HG02852 (cell line): ENCODE results near the gene ACOX2.
A peak's percentile ranks its signal among the peaks of the same experiment; 100 is the strongest.

Experiments
- ATAC-seq: cut with Tn5 transposase; IDR thresholded peaks from one replicate; pipeline ENCODE4 v1.9.1; 2021; ENCODE audit warnings: mild to moderate bottlenecking, moderate library complexity; ENCODE audit not compliant: unreplicated experiment

ACOX2 gene

DNA sequence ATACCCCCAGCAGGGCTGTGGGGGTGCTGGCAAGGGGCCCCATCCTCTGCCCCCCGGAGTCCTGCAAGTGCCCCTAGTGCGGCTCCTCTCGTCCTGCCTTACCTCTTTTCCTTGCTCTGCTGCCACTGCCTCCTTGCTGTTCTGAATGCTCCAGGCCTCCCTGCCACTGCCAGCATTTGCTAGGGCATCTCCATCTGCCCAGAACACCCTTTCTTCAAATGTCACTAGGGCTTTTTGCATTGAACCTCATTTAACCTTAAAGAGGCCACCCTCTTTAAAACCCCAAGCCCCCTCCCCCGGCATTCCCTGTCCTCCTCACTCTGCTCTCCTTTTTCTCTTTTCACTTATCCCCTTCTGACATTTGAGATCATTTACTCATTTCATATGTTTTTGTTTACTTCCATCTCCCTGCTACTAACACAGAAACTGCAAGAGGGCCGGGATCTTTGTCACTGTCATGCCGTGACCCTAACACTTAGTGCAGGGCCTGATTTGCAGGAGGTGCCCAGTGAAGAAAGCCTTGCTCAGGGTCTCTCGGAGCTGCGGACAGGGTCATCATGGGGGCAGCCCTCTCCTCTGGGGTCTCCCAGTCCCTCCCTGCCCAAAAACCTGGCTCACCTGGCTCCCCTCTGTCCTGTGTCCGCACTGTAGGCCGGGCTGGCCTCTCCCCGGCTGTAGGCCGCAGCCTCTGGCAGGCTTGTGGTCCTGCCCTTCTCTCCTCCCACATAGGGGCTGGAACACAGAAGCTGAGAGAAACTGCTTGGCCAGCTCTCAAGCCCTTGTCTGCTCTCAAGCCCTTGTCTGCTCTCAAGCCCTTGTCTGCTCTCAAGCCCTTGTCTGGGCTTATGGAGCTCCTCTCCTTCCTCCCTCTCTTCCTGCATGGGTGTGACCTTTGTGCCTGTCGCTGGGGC, at the start of gene ACOX2:
Gene ACOX2 (minus strand): TSS at position 690 of the 911 bp plus-strand sequence. CDS start 2,084 bp downstream, outside the sequence.
- no peak for ATAC-seq

DNA sequence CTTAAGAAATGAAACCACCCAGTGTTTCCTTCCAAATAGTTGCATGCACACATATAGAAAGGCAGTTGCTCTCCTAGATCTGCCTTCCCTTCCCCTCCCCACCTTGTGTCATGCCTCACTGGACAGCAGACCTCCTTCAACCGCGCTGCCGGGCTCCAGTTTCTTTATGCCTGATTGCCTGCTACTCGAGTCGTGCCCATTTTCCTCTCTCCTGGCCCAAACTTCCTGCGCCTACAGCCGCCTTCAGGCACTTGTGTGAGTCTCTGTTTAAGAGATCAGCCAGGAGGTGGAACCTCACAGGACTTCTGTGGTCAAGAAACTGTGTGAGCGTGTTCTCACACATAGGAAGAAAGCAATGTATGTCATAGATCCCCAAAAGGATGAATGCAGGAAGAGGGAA, 49.0 kb upstream of the ACOX2 start:
- no peak for ATAC-seq

DNA sequence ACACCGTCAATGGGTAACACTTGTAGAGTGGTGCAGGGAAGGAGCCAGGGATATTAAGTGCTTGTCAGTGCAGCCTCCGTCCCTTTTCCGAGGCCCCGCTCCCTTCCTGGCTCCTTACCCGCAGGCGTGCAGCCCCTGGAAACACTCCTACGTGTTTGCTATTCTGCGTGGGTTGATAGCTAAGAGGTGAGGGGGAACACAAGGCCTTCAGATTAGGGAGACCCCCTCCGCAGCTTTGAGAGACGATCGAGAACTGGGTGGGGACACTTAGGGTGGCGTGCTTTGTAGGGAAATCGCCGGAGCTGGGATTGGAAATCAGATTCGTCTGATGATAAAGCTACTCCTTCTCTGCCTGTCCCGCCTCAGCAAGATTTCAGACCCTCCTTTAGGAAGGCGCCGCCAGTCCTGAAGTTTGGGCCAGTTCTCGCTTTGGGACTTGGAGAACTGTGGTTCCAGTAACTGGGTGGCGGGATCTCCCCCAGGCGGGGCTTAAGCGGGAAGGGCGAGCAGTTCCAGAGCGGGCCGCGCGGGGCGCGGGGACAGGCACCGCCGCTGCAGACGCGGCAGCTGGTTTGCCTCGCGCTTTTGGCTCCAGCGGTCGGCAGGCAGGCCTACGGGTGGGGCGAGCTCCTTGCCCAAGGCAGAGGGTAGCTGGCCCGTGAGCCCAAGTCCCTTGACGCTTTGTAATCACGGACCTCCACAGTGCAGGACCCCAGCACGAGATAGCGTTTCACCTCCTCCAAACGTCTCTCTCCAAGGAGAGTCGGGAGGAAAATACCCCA, 48.2 kb upstream of the ACOX2 start:
- peak; percentile 87 for ATAC-seq

DNA sequence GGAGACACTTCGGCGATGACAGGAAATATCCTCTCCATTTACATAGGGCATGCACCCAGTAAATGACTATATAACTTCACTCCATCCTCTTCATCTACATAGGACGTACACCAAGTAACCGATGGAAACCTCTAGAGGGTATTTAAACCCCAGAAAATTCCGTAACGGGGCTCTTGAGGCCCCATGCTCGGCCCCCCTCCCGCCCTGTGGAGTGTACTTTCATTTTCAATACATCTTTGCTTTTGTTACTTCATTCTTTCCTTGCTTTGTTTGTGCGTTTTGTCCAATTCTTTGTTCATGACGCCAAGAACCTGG, 47.7 kb upstream of the ACOX2 start:
- ATAC-seq = no peak

DNA sequence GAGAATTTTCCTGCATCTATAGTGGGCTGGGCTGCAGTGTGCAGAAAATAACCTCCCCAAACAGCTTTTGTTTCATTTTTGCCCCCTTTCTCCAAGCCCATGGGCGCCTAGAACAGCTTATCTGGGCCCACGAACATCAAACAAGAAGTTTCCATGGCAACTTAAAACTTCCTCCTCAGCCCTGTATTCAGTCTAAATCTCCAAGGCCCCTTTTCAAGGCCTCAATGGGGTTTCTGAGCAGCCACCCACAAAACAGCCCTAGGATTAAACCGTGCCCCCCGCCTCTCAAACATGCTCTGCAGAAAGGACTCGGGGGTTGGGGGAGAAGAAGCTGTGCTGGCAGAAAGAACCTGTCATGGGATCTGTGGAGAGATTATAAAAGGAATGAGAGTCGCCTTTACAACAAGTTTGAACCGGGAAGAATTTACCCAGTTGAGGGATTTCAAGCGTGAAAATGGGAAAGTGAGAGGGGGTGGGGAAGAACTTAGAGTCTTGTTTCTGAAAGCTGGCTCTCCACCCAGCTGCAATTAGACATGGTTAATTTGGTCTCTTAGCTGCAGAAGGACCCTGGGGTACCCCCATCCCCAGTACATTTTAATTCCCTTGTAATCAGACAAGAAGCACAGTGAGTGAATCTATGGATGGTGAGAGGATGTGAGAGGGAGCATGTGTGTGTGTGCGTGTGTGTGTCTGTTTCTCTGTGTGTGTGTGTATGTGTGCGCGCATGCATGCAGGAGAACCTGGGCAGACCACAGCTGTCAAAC, 44.5 kb upstream of the ACOX2 start:
- no peak for ATAC-seq

DNA sequence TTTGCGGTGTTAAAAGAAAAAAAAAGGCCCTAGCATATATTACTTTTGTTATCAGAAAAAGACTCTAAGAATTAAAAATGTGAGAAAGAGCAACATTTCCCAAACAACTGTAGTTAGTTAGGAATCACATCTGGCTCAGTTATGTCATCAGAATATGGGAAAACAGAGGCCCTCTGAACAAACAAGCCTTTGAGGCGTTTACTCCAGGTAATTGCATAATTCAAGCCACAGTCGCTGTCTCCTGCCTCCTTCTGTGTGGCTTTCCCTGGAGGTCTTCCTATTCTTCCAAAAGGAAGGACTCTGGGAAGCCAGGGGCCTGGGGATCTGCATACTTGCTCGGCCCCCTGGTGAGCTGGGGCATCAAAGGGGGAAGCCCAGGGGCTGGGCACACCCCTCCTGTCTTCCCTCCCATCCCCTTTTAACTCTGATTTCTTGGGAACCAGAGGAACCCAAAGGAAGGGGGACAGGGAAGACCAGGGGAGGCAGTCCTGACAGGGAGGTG, 43.9 kb upstream of the ACOX2 start:
- ATAC-seq = no peak

DNA sequence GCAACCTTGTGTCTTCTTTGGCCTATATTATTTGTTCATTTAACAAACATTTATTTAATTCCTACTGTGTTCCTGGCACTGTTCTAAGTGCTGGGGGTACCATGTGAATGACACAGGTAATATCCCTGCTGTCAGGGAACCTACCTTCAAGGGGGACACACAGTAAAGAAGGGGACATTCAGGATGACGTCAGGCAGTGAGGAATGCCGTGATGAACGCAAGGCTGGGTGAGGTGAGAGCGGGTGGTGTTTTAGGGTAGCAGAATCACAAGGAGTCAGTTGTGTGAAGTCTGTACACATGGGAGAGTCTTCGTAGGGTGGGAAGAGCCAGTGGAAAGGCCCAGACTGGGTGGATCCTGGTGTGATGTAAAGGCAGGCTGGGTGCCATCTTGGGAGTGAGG, 41.9 kb upstream of the ACOX2 start:
- no peak for ATAC-seq

DNA sequence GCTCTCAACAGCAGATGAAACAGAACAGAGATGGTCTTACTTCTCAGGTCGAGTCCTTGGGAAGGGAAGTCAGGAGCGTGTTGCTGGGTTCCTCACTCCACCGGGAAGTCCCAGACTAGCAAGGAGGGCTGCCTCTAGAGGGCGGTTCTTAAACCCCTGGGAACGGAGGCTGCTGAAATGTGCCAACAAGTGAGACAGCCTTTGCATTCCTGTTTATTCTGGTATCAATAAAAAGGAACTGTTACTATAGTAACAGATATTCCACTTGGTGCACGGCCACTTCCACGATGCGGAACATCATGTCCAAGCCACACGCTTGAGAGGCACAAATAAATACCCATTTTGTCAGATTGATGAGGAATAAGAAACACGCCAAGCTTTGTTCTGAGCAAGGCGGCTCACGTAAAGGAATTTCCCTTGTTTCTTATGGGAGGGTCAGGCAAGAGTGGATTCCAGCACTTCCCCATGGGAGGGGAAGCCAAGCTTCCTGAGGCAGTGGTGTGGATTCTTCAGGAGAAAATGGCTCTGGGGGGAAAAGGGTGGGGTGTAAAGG, 40.4 kb upstream of the ACOX2 start, which contains the start of gene FAM107A:
Gene FAM107A (minus strand): TSS at position 123 of the 553 bp plus-strand sequence. CDS start 7,531 bp downstream, outside the sequence.
- ATAC-seq = no peak

DNA sequence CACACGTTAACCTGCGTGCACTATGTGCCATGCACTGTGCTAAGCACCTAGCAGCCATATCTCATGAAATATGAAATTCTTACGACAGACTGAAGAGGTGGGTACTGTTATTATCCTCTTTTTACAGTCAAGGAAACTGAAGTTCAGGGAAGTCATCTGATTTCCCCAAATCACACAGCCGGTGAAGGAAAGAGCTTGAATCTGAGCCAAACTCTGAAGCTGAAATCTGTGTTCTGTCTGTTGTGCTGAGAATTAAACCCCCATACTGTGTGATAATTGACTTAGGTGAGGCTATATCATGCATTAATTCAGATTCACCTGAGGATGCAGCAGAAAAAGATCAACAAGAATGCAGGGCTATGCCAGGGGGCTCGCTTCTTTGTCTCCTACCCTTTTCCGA, 39.7 kb upstream of the ACOX2 start:
- no peak for ATAC-seq

DNA sequence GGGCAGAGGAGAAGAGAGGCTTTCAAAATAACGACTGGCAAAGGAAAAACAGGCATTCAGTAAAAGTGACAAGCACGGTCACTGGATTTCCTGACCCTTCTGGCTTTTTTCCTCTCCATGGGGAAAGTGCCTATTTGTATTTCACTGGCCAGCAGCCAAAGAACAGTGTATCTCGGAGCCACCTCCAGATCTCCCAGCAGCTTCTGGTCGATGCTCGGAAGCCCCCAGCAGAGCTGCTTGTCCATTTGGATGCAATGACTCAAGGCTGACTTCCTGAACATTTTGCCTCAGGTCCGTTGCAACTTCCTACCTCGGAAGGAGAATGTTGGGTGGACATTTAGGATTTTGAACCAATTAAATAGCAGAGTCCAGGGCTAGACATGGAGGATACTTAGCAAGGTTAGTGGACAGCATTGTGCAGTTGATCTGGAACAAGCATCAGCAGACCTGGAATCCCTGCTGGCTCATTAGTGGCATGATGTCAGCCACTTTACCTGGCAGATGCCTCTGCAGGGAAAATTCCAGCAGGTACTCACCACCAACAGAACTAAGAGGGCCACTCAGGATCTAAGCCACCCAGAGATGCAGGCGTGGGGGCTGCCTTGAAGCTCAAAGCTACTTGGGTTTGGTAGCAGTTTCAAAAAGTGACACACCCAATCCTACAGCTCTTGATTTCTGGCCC, 39.1 kb upstream of the ACOX2 start:
- no peak for ATAC-seq

DNA sequence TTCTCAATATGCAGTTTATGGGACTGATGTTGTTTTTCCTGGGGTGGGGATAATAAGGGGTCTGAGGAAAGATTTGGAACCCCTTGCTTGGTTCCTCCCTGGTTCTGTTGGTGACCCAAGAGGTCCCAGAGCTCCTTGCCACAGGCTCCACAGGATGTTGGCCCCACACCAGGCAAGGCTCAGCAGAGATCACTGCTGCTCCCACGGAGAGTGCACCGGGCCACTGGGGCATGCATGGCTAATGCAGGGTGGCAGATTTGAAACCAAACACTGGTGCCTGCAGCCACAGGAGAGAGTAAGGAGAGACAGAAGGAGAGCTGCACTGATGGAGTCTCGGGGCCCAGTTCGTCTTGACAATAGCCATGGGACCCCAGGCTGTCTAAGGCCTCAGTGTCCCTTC, 37.7 kb upstream of the ACOX2 start:
- ATAC-seq = no peak

DNA sequence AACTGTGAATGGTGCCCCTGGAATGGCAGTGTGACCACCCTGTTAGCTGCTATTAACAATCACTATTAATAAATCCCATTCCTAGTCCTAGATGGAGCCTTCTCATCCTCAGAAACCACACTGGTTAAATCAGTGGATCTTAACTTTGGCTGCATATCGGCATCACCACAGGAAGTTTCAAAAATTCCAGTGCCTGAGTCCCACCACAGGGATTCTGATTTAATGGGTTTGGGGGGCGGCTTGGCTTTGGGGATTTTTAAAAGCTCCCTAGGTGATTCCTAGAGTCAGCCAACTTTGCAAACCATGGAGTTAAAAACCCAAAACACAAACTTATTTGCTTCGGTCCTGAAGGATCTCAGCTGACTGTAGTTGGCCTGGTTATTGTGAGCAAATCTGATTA, 37.1 kb upstream of the ACOX2 start:
- no peak for ATAC-seq

DNA sequence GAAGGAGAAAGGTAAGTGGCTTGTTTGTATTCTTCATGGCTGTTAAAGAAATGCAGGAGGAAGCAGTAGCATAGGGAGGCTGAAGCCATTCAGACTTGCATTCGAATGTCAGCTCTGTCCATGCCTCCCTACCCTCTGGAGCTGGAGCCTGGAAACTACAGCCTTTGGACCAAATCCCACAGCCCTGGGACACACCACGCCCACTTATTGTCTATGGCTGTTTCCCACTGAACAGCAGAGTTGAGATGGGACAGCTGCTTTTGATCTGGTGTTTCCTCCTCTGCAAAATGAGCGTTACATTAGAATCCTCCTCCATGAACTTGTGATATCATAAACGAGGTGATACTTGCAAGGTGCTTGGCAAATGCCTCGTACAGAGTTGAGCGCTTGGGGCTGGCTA, 36.6 kb upstream of the ACOX2 start:
- no peak for ATAC-seq

DNA sequence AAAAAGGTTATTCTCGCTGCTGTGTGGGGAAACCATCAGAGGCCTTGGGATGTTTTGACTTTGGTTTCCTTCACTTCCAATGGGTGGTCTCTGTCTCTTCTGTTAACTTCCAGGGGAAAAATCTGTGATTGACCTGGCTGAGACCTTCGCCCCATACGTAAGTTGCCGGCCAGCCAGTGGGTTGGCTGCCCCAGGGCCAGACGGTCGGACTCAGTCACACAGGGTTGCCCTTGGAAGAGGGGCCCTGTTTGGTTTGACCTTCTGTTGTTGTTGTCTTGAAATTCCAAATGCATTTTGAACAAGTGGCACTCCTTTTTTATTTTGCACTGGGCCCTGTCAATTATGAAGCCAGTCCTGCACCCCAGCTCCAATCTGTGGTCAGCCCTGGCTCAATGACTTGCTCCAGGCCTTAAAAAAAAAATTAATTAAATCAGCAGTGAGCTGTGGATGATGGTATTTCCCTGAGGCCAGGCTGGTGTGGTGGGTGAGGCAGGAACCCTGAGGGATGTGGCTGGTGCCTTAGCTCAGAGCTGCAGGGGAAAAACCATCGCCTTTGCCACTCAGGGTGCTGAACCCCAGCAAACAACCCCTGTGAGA, 35.7 kb upstream of the ACOX2 start:
- ATAC-seq = no peak

DNA sequence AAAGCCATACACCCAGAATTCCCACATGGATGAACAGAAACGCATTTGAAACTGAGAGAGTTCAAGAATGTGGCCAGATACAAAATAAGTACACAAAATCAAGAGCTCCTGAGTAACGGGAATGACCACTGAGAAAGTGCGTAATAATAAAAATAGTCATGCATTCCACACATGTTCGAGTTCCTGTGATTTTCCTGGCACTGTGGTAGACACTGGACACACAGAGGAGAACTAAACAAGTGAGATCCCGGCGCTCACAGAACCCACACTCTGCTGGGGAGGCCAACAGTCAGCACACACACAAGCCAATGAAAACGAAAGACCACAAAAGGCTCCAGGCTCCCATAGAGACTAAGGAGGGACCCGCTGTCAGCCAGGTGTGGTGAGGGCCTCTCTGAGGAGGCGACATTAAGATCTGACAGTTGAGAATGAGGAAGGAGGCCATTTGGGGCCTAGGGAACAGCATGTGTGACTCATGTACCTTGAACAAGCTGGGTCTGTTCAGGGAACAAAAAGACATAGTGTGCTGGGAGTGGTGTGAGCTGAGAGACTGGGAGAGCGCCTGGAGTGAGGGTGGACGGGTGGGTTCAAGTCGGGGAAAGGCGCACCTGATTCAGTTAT, 35.1 kb upstream of the ACOX2 start:
- ATAC-seq = no peak

DNA sequence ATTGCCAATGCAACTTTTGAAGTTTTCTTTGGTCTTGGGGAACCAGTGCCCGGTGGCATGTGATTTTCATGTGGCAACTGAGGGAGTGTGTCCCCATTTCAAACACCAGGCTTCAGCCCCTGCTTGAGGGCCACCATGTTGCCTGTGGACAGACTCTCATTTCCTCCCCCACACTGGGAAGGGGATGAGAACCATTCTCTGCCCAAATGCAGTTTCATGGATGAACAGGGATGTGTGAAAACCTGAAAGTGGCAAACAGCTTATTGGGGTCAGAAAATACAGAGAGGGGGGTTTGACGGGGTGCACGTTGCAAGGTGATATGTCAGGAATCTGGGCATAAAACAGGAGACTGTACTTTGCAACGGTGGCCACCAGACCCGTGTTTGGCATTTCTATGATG, 33.9 kb upstream of the ACOX2 start:
- ATAC-seq = no peak

DNA sequence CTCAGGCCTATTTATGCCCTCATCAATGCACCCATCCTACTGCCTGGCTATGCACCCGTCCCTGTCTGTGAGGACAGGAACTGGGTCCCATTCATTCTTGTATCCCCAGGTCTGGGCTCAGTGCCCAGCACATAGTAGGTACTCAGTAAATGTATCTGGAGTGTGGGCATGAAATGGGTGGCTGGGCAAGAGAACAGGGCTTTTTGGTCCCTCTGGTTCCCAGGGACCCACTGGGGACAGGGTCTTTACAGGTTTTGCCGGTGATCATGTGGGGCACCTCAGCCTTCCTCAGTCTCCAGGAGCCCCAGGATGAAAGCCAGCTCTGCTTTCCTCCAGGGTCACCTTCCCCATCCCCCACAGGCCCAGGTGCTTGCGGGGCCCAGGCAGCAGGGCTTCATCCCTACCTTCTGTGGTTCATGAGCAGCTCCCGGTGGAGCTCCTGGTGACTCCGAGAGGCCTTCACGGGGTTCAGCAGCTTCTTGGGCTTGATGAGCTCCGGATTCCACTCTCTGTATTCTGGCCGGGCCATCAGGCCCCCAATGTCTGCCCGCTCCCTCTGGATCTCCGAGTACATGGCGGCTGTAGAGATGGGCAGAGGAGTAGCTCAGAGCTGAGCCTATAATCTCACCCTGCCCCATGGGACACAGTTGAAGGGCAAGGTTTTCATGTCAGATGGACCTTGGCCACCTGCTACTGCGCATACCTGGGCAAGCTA, 32.5 kb upstream of the ACOX2 start:
- ATAC-seq = no peak

DNA sequence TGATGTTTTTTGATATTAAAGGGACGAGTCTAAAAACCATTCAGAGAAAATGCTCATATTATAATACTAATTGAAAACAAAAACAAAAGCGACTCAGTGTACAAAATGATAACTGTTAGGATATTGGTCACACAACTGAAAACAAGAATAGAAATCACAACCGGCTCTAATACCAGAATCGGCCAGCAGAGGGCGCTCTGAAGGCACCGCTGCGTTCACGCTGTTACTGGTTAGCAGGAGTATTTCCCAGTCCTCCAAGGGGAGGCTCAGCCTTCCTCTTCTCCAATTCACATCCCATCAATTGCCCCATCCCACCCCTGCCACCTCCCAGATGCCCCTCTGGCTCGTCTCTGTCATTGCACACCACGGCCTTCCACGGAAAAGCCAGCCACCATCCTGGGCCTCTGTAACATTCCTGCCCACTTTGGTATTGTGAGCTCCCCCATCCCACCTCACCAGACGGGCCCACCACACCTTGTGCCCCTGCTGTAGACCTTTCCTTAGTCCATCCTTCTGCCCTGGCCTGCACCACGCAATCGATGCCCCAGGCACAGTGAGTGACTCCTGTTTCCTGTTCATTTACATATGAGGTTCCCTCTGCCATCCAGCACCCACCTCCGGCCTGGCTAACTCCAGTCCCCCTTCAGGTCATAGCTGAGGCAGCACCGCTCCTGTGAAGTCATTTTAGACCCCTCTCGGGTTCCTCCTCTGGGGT, 31.7 kb upstream of the ACOX2 start:
- no peak for ATAC-seq
